Islet precursor cell (in vitro differentiated cells): ENCODE measurements around the gene NT5M.

Experiments
- DNase-seq: peaks from one replicate; pipeline ENCODE4 v3.0.0-alpha.2; 2018

The NT5M gene

DNA sequence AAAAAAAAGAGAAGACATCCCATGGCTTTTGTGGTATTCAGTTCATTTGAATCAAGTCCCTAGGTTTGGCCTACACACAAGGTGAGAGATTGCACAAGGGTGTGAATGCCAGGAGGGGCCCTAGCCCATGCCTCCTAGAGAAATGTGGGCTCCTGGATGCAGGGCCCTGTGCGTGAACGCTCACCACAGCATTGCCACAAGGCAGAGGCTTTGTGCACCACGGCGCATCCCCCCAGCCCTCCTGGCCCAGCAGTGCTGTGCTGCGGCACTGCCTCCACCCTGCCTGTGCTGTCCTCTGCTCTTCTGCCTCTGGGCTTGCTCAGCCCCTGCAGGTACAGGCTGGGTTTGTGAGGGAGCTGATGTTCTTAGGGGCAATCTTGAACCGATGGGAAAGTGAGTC, 92.7 kb downstream of the NT5M start:
- no peak for DNase-seq
